Peyer's patch (tissue), 4 donors: ENCODE results near the gene DCAF11.

ENCODE experiments used
- CTCF ChIP-seq, 6 experiments: fragments of 450-650 bp in 4 of 6; fragments of 200-600 bp in 2 of 6; sonication (generic) in 1 of 6; IDR thresholded peaks; one replicate each; pipeline ENCODE4 v1.5.1; 2017 to 2019; ENCODE audit warnings: antibody characterized with exemption in 6 of 6, mild to moderate bottlenecking in 3 of 6, moderate library complexity in 1 of 6
- POLR2A ChIP-seq, 2 donors: fragments of 450-650 bp; IDR thresholded peaks; one replicate each; pipeline ENCODE4 v1.5.1; 2017; ENCODE audit warnings: antibody characterized with exemption in 2 of 2, mild to moderate bottlenecking in 2 of 2, moderate library complexity in 2 of 2

- TF ChIP-seq POLR2A (IDR thresholded peaks at IDR 0.05), result peak in 1 of 2 donors; percentile 10
- TF ChIP-seq CTCF (IDR thresholded peaks at IDR 0.05), result no peak
Measured at GRCh38 chr14:24098229-24098926, 16.2 kb upstream of the DCAF11 start.
